OCI-LY1 (cell line): ENCODE results near the gene ZNF23.

Source experiments
- H2AFZ ChIP-seq: fragments of 200-600 bp; sonication (generic), shearing (Covaris generic); 2 replicates; pipeline ENCODE4 v1.6.0; 2014; ENCODE audit warnings: antibody characterized with exemption, mild to moderate bottlenecking, low read length
- H3F3A ChIP-seq: fragments of 200-600 bp; sonication (generic), shearing (Covaris generic); 2 replicates; pipeline ENCODE4 v1.6.0; 2014; ENCODE audit warnings: mild to moderate bottlenecking, antibody characterized with exemption, low read length, moderate library complexity; ENCODE audit not compliant: insufficient read depth
- H3K27ac ChIP-seq: fragments of 200-600 bp; sonication (generic); 2 replicates; pipeline ENCODE4 v1.5.1; 2014; ENCODE audit warnings: low read length, mixed run types, mild to moderate bottlenecking, low read depth; ENCODE audit not compliant: poor library complexity, severe bottlenecking
- H3K27me3 ChIP-seq: fragments of 200-600 bp; sonication (generic); 2 replicates; pipeline ENCODE4 v1.6.0; 2014; ENCODE audit warnings: antibody characterized with exemption, mild to moderate bottlenecking, low read length, moderate library complexity; ENCODE audit not compliant: insufficient read depth
- H3K36me3 ChIP-seq: fragments of 200-600 bp; sonication (generic); 2 replicates; pipeline ENCODE4 v1.6.1; 2014; ENCODE audit warnings: mild to moderate bottlenecking, antibody characterized with exemption, low read length, moderate library complexity, mixed read lengths; ENCODE audit not compliant: insufficient read depth
- H3K4me1 ChIP-seq: fragments of 200-600 bp; sonication (generic); 2 replicates; pipeline ENCODE4 v1.5.1; 2014; ENCODE audit warnings: mild to moderate bottlenecking, low read length, moderate library complexity; ENCODE audit not compliant: insufficient read depth, severe bottlenecking
- H3K4me2 ChIP-seq: fragments of 200-600 bp; sonication (generic), shearing (Covaris generic); 2 replicates; pipeline ENCODE4 v1.6.1; 2014; ENCODE audit warnings: low read length
- H3K4me3 ChIP-seq: fragments of 200-600 bp; sonication (generic); 2 replicates; pipeline ENCODE4 v1.5.1; 2014; ENCODE audit warnings: low read length, low read depth, mild to moderate bottlenecking, mixed read lengths; ENCODE audit not compliant: poor library complexity, severe bottlenecking
- H3K79me2 ChIP-seq: fragments of 200-600 bp; shearing (Covaris generic); 2 replicates; pipeline ENCODE4 v1.6.1; 2016; ENCODE audit warnings: mixed run types, low read length, mixed read lengths; ENCODE audit not compliant: insufficient read depth
- H3K9ac ChIP-seq: fragments of 200-600 bp; sonication (generic), shearing (Covaris generic); 2 replicates; pipeline ENCODE4 v1.6.1; 2014; ENCODE audit warnings: mild to moderate bottlenecking, low read length, mixed read lengths
- H3K9me2 ChIP-seq: fragments of 200-600 bp; sonication (generic), shearing (Covaris generic); 2 replicates; pipeline ENCODE4 v1.6.1; 2014; ENCODE audit warnings: low read depth, mild to moderate bottlenecking, low read length, mixed read lengths
- H3K9me3 ChIP-seq: fragments of 200-600 bp; shearing (Covaris generic); 2 replicates; pipeline ENCODE4 v1.6.1; 2014; ENCODE audit warnings: low read length, mixed read lengths
- H4K20me1 ChIP-seq: fragments of 200-600 bp; sonication (generic), shearing (Covaris generic); 2 replicates; pipeline ENCODE4 v1.6.0; 2016; ENCODE audit warnings: mild to moderate bottlenecking, low read length; ENCODE audit not compliant: insufficient read depth
- EZH2 ChIP-seq: fragments of 200-600 bp; sonication (generic), shearing (Covaris generic); IDR thresholded peaks from 2 replicates; pipeline ENCODE4 v1.8.0; 2017; ENCODE audit warnings: borderline replicate concordance, mixed run types, mild to moderate bottlenecking, antibody characterized with exemption, low read length, moderate library complexity, mixed read lengths
- TF ChIP-seq, protein P1 (sequence below): fragments of 200-600 bp; sonication (generic), shearing (Covaris generic); IDR thresholded peaks from 2 replicates; pipeline ENCODE4 v1.5.1; 2017; ENCODE audit warnings: mild to moderate bottlenecking, antibody characterized with exemption, low read length, moderate library complexity, mixed read lengths

The ZNF23 gene

GRCh38 chr16:71501547-71501946 lies 39.5 kb upstream of the ZNF23 start:
- TF ChIP-seq, protein P1, sequence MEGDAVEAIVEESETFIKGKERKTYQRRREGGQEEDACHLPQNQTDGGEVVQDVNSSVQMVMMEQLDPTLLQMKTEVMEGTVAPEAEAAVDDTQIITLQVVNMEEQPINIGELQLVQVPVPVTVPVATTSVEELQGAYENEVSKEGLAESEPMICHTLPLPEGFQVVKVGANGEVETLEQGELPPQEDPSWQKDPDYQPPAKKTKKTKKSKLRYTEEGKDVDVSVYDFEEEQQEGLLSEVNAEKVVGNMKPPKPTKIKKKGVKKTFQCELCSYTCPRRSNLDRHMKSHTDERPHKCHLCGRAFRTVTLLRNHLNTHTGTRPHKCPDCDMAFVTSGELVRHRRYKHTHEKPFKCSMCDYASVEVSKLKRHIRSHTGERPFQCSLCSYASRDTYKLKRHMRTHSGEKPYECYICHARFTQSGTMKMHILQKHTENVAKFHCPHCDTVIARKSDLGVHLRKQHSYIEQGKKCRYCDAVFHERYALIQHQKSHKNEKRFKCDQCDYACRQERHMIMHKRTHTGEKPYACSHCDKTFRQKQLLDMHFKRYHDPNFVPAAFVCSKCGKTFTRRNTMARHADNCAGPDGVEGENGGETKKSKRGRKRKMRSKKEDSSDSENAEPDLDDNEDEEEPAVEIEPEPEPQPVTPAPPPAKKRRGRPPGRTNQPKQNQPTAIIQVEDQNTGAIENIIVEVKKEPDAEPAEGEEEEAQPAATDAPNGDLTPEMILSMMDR, result no peak; the same call in 1 of the 2 replicates
- no peak for TF ChIP-seq EZH2
- H3K9ac ChIP-seq, result no peak overlapping the region

GRCh38 chr16:71500964-71501363 lies 38.9 kb upstream of the ZNF23 start:
- Histone ChIP-seq H3K9me3 (no peaks in the 10 kb centered on the region), H3K9me2 (no peaks in the 10 kb centered on the region), H3K4me2 (no peak overlapping the region), H2AFZ (no peak overlapping the region), H3K4me1 (no peaks in the 10 kb centered on the region), H3K4me3 (no peak overlapping the region), H3K27me3 (peaks cover 6% of the 10 kb centered on the region; the same call in 1 of the 2 replicates), H3K36me3 (no peaks in the 10 kb centered on the region), H3F3A (no peaks in the 10 kb centered on the region), H3K79me2 (no peaks in the 10 kb centered on the region), H4K20me1 (no peaks in the 10 kb centered on the region), H3K9ac (no peak overlapping the region), H3K27ac (no peak overlapping the region)
- TF ChIP-seq EZH2, result no peak
- TF ChIP-seq, protein P1, result no peak

More at GRCh38 chr16:71501547-71501946, 39.5 kb upstream of the ZNF23 start:
- Histone ChIP-seq H3K4me3 (no peak overlapping the region), H3K36me3 (no peaks in the 10 kb centered on the region), H3K9me3 (no peaks in the 10 kb centered on the region), H3F3A (no peaks in the 10 kb centered on the region), H4K20me1 (no peaks in the 10 kb centered on the region), H2AFZ (no peak overlapping the region), H3K79me2 (no peaks in the 10 kb centered on the region), H3K4me1 (no peaks in the 10 kb centered on the region), H3K9me2 (no peaks in the 10 kb centered on the region), H3K4me2 (no peak overlapping the region), H3K27me3 (peaks cover 6% of the 10 kb centered on the region; the same call in 1 of the 2 replicates), H3K27ac (no peak overlapping the region)

DNA sequence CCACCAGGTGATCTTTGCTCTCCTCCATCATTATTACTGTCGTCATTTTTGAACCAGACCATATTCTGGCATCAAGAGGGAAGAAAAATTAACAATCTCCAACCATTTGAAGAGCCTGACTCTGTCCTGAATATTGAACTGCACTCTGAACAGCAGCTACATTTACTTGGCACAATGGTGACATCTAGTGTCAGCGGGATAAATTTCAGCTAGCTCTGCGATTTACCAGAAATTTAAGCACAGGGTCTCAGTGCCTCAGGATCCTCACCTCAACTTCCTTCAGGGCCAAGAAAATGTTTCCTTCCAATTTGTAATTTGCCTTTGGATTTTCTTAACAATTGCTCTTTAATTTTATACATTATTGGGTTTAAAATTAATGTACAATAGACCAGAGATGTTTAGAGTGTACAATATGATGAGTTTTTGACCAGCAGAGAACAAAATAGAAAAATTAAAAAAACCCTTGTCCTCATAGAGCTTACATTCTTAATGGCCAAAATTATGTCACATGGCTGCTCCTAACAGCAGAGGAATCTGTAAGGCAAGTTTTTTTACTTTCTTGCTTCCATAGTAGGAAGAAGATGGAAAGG lies 37.8 kb upstream of the ZNF23 start:
- Histone ChIP-seq H3K27me3 (peaks cover 6% of the 10 kb centered on the region; the same call in 1 of the 2 replicates), H3K4me1 (no peaks in the 10 kb centered on the region), H3K9me3 (no peaks in the 10 kb centered on the region), H3K27ac (no peak overlapping the region), H3F3A (no peaks in the 10 kb centered on the region), H3K9ac (no peak overlapping the region), H2AFZ (no peak overlapping the region), H4K20me1 (no peaks in the 10 kb centered on the region), H3K4me2 (no peak overlapping the region), H3K79me2 (no peaks in the 10 kb centered on the region), H3K4me3 (no peak overlapping the region), H3K9me2 (no peaks in the 10 kb centered on the region), H3K36me3 (no peaks in the 10 kb centered on the region)
- TF ChIP-seq, protein P1, result peak; percentile 72
- no peak for TF ChIP-seq EZH2
